ENCODE measurements around the gene RNF207.

Gene RNF207

GRCh38 chr1:6259491-6260362 is 53.8 kb downstream of the RNF207 start:
- DNase-seq: peak; percentile 70 to 78
- peaks cover 9% of the 10 kb centered on the region for H3K4me1 Mint-ChIP-seq
- no peak overlapping the region for H3K27ac Mint-ChIP-seq
- H3K27me3 Mint-ChIP-seq: peaks cover 36% of the 10 kb centered on the region
- peak; percentile 68 for ATAC-seq
- H3K4me3 Mint-ChIP-seq: peak overlapping the region; percentile 49 to 73
- H3K9me3 Mint-ChIP-seq: no peaks in the 10 kb centered on the region

GRCh38 chr1:6260433-6260934 is 54.6 kb downstream of the RNF207 start:
- H3K4me3 Mint-ChIP-seq: peak overlapping the region in 1 of 2 donors; percentile 37
- no peak overlapping the region for H3K27ac Mint-ChIP-seq
- peaks cover 36% of the 10 kb centered on the region for H3K27me3 Mint-ChIP-seq
- DNase-seq: peak; percentile 34 to 40
- ATAC-seq: peak; percentile 63
- H3K9me3 Mint-ChIP-seq: no peaks in the 10 kb centered on the region
- peaks cover 9% of the 10 kb centered on the region for H3K4me1 Mint-ChIP-seq

GRCh38 chr1:6260961-6261614 is 55.2 kb downstream of the RNF207 start, which contains the start of gene GPR153:
GPR153 (minus strand) TSS chr1:6261098; CDS start chr1:6254905, 6,193 bp downstream.
- ATAC-seq (peak; percentile 73), DNase-seq (peak; percentile 37 to 49)
- no peaks in the 10 kb centered on the region for H3K9me3 Mint-ChIP-seq
- peak within 1 kb of the TSS; percentile 58 to 73 for H3K4me3 Mint-ChIP-seq
- H3K27me3 Mint-ChIP-seq: peaks cover 36% of the 10 kb centered on the region
- H3K4me1 Mint-ChIP-seq: peaks cover 9% of the 10 kb centered on the region
- H3K27ac Mint-ChIP-seq: no peak within 1 kb of the TSS

- ATAC-seq (no peak), DNase-seq (no peak)
- Mint-ChIP-seq H3K27me3 (peaks cover 36% of the 10 kb centered on the region), H3K9me3 (no peaks in the 10 kb centered on the region), H3K4me3 (peak overlapping the region; percentile 58 to 71), H3K4me1 (peaks cover 9% of the 10 kb centered on the region), H3K27ac (no peak overlapping the region)
Measured at GRCh38 chr1:6261615-6261995, 55.7 kb downstream of the RNF207 start.

GRCh38 chr1:6262555-6263420 is 56.9 kb downstream of the RNF207 start:
- Mint-ChIP-seq H3K27me3 (peaks cover 36% of the 10 kb centered on the region), H3K27ac (no peak overlapping the region), H3K9me3 (no peaks in the 10 kb centered on the region), H3K4me1 (peaks cover 9% of the 10 kb centered on the region), H3K4me3 (no peak overlapping the region)
- ATAC-seq: no peak
- no peak for DNase-seq

GRCh38 chr1:6263716-6264115 is 57.8 kb downstream of the RNF207 start:
- Mint-ChIP-seq H3K27ac (no peak overlapping the region), H3K4me1 (peaks cover 9% of the 10 kb centered on the region), H3K27me3 (peaks cover 28% of the 10 kb centered on the region), H3K4me3 (no peak overlapping the region), H3K9me3 (no peaks in the 10 kb centered on the region)
- no peak for ATAC-seq
- no peak for DNase-seq

GRCh38 chr1:6265151-6265550 is 59.2 kb downstream of the RNF207 start:
- Mint-ChIP-seq H3K27me3 (peaks cover 15% of the 10 kb centered on the region), H3K9me3 (no peaks in the 10 kb centered on the region), H3K4me1 (no peaks in the 10 kb centered on the region), H3K4me3 (no peak overlapping the region), H3K27ac (no peak overlapping the region)
- ATAC-seq (no peak), DNase-seq (no peak)

GRCh38 chr1:6266641-6267040 is 60.7 kb downstream of the RNF207 start:
- Mint-ChIP-seq H3K27ac (peak overlapping the region in 1 of 2 donors; percentile 94), H3K4me3 (no peak overlapping the region), H3K4me1 (no peaks in the 10 kb centered on the region), H3K27me3 (peaks cover 11% of the 10 kb centered on the region), H3K9me3 (no peaks in the 10 kb centered on the region)
- DNase-seq (no peak), ATAC-seq (no peak)

- H3K27ac Mint-ChIP-seq: peak overlapping the region in 1 of 2 donors; percentile 55
Measured at GRCh38 chr1:6267686-6268322, 61.9 kb downstream of the RNF207 start.

GRCh38 chr1:6268415-6268814 is 62.5 kb downstream of the RNF207 start:
- no peak overlapping the region for H3K27ac Mint-ChIP-seq
- DNase-seq (no peak), ATAC-seq (no peak)
- no peaks in the 10 kb centered on the region for H3K9me3 Mint-ChIP-seq
- no peaks in the 10 kb centered on the region for H3K27me3 Mint-ChIP-seq
- H3K4me1 Mint-ChIP-seq: no peaks in the 10 kb centered on the region
- H3K4me3 Mint-ChIP-seq: no peak overlapping the region

More at GRCh38 chr1:6267686-6268322, 61.9 kb downstream of the RNF207 start:
- Mint-ChIP-seq H3K4me3 (no peak overlapping the region), H3K9me3 (no peaks in the 10 kb centered on the region), H3K27me3 (no peaks in the 10 kb centered on the region), H3K4me1 (no peaks in the 10 kb centered on the region)
- no peak for ATAC-seq
- DNase-seq: no peak

GRCh38 chr1:6269296-6269695 is 63.4 kb downstream of the RNF207 start:
- no peak overlapping the region for H3K27ac Mint-ChIP-seq
- H3K27me3 Mint-ChIP-seq: no peaks in the 10 kb centered on the region
- ATAC-seq: no peak

GRCh38 chr1:6269720-6270400 is 63.9 kb downstream of the RNF207 start:
- no peak overlapping the region for H3K4me3 Mint-ChIP-seq
- no peaks in the 10 kb centered on the region for H3K4me1 Mint-ChIP-seq

More at GRCh38 chr1:6269296-6269695, 63.4 kb downstream of the RNF207 start:
- no peaks in the 10 kb centered on the region for H3K4me1 Mint-ChIP-seq
- DNase-seq: no peak
- H3K9me3 Mint-ChIP-seq: no peaks in the 10 kb centered on the region
- no peak overlapping the region for H3K4me3 Mint-ChIP-seq

GRCh38 chr1:6270401-6270800 is 64.5 kb downstream of the RNF207 start:
- Mint-ChIP-seq H3K4me3 (no peak overlapping the region), H3K9me3 (no peaks in the 10 kb centered on the region), H3K27me3 (no peaks in the 10 kb centered on the region), H3K4me1 (no peaks in the 10 kb centered on the region), H3K27ac (no peak overlapping the region)
- ATAC-seq (no peak), DNase-seq (no peak)

More at GRCh38 chr1:6269720-6270400, 63.9 kb downstream of the RNF207 start:
- no peak for ATAC-seq
- H3K27ac Mint-ChIP-seq: no peak overlapping the region
- no peak for DNase-seq
- H3K27me3 Mint-ChIP-seq: no peaks in the 10 kb centered on the region
- no peaks in the 10 kb centered on the region for H3K9me3 Mint-ChIP-seq
